IPS-18c (cell line): ENCODE data around the gene ARHGAP23.
A peak's percentile ranks its signal among the peaks of the same experiment; 100 is the strongest.

Source experiments
- H3K4me3 ChIP-seq: 2 replicates; pipeline ENCODE4 v1.7.0; 2013; ENCODE audit warnings: low read depth, mild to moderate bottlenecking, low read length, moderate library complexity; ENCODE audit not compliant: insufficient read depth
- H3K9me3 ChIP-seq: one replicate; pipeline ENCODE4 v1.6.1; 2013; ENCODE audit warnings: mild to moderate bottlenecking, low read length, moderate library complexity; ENCODE audit not compliant: control insufficient read depth, insufficient read depth

Gene ARHGAP23

DNA sequence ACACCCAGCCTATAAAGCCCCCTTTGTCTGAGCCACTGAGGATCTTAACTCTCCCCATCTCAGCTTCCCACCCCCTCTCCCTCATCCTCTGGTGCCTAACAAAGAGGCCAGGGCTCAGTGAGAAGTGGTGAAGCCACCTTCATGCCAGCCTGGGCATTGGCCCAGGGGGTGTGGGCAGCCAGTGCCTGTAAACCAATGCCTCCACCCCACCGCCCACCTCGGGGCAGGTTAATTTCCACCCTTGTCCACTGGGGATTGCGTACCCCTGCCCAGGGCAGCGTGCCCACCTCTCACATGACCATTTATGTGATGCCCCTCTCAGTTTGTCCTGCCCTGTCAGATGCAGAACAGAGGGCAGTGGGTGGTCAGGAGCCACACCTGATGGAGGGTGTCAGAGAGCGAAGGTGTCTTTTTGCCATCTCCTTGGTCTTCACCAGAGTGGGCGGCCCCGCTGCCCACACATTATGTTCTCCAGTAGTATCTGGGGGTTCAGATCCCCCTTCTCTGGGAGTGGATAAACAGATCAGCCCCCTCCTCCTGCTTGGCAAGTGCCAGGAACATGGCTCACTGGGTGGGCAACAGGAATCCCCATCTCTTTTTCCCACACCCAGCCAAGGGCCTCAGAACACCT, 10.1 kb upstream of the ARHGAP23 start:
- no peak overlapping the region for H3K4me3 ChIP-seq
- no peaks in the 10 kb centered on the region for H3K9me3 ChIP-seq

DNA sequence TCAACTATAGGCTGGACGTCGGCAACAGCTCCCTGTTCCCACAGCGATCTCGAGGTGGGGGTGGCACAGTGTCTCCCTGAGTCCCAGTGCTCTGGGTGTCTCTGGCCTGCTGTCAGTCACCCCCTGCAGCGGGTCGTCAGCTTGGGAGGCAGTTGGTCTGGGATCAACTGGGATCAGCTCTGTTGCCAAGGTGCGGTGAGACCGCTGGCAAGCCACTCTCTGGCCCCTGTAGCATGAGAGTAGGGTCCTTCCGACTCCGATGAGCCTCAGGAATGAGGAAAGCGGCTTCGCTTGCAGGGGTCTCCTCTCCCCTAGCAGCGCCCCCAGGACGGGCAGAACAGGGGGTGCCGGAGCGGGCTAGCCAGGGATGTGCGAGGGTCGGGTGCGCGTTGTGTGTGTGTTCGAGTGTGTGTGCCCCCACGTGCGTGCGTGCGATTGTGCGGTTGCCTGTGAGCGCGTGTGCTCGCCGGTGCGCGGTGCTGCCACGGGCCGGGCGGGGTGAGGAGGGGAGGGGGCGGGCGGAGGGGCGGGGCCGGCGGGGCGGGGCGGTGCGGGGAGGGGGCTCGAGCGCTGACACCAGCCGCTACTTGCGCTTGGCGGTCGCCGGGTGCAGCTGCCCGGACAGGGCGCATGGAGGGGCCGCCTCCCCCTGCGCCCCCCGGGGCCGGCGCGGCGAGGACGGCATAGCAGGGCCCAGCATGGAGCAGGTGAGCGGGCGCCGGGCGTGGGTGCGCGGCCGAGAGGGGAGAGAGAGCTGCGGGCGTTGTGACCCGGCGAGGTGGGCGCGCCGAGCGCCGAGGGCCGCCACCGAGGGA, 9.4 kb upstream of the ARHGAP23 start:
- Histone ChIP-seq H3K9me3 (no peaks in the 10 kb centered on the region), H3K4me3 (peak overlapping the region; percentile 61)

GRCh38 chr17:38419508-38419981, 8.7 kb upstream of the ARHGAP23 start:
- H3K4me3 ChIP-seq, result peak overlapping the region; percentile 50
- H3K9me3 ChIP-seq, result no peaks in the 10 kb centered on the region

DNA sequence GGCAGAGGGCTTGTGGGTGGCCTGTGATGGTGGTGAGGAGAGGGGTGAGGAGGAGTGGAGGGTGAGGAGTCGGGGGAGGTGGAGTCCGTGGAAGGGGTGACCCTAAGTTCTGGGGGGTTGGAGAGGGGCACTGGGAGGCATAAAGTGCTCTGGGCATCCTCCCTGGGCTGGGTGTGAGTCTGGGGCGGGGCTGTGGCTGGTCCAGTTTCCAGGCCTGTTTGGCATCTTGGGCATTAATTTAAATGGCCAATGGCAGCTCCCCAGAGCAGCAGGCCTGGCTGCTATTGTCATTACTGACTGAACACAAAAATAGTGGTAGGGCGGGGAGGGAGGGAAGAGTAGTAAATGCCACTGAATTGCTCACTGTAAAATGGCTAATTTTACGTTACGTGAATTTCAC, 7.7 kb upstream of the ARHGAP23 start:
- H3K4me3 ChIP-seq, result no peak overlapping the region
- H3K9me3 ChIP-seq, result no peaks in the 10 kb centered on the region

GRCh38 chr17:38421171-38421841, 7.0 kb upstream of the ARHGAP23 start:
- H3K9me3 ChIP-seq, result no peaks in the 10 kb centered on the region
- no peak overlapping the region for H3K4me3 ChIP-seq

DNA sequence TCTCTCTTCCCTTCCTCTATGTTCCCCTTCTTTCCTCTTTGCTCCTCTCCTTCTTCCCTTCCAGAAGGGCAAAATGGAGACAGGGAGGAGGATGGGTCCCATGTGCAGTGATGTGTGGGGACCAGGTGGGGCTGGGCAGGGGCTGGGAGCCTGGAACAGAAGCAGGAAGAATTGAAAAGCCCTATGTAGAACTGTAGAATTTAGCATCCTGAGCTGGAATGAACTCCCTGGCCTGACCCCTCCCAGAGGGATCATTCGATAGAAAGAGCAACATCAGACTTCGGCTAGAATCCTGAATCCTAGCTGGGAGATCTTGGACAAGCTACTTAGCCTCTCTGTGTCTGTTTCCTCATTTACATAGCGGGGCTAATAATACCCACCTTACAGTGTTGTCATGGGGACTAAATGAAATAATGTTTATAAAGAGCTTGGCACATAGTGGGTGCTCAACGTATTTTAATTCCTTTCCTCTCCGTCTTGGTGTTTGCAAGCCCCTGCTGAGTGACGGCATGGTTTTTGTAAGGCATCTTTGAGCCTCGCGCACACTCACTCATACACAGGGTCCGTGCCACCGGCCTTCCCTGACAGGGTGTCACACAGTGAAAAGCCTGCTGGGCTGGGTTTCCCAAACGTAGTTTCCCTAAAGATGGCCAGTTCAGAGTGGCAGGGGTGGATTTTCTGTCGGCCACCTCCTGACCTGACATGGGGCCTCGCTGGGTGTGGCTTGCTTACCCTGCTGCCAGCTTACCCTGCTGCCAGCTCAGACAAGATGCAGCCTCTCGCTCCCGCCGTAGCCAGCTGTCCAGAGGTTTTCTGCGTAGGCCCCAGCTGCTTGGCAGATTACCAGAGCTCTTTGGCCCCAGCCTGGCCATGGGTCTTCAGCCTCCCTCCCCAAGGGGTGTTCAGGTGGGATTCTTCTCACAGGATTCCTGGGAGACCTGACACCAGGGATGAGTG, 6.1 kb upstream of the ARHGAP23 start:
- Histone ChIP-seq H3K9me3 (no peaks in the 10 kb centered on the region), H3K4me3 (no peak overlapping the region)

DNA sequence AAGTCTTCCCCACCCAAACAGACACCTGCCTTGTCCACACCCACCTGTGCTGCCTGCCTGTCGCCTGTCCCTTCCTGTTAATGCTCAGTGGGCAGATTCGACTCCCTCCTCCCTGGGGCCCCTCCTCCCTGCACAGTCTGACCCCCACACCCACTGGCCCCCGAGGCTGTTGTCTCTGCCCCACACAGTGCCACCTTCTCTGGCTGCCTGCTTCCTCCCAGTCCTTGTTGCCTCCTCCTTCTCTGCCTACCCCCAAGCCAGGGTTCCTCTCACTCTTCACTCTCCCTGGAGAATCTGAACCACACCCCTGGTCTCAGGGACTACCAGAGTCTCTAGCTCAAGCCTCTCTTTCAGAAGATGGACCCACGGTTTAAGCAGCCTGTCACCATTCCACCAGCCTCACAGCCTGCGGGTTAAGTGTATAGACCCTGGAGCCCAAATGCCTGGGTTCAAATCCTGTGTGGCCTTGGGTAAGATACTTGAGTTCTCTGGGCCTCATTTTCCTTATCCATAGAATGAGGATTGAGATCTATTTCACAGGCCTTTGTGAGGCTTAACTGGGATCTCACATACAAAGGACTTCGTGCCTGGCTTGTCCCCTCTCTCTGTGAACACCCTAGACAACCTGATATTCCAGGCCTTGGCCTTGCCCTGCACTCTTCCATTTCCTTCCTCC, 3.8 kb upstream of the ARHGAP23 start:
- Histone ChIP-seq H3K9me3 (peaks cover 2% of the 10 kb centered on the region), H3K4me3 (no peak overlapping the region)

- Histone ChIP-seq H3K4me3 (no peak overlapping the region), H3K9me3 (peaks cover 2% of the 10 kb centered on the region)
These were observed 3.2 kb upstream of the ARHGAP23 start for GRCh38 chr17:38425031-38425430.

DNA sequence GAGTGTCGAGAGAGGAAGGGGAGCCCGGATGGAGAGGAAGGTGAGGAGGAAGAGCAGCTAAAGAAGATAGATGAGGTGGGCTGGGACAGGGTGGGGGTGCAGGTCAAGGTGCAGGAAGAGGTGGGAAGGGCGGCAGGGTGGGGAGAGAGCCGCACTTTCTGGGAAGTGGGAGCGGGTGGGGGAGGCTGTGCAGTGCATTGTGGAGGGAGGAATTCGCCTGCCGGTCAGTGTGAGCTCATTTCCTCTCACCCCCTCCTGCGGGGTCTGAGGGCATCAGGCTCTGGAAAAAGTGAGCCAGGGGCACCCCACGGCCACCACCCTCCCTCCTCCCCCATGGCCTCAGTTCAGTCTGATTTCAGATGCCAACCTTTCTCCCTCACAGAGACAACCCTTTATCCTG, 2.5 kb upstream of the ARHGAP23 start:
- H3K9me3 ChIP-seq, result peaks cover 2% of the 10 kb centered on the region
- H3K4me3 ChIP-seq, result no peak overlapping the region; the same call in 1 of the 2 replicates

- Histone ChIP-seq H3K9me3 (peaks cover 2% of the 10 kb centered on the region), H3K4me3 (no peak overlapping the region)
These were observed 1.8 kb upstream of the ARHGAP23 start for GRCh38 chr17:38426441-38426840.

GRCh38 chr17:38427160-38427949, 909 bp upstream of the ARHGAP23 start:
- Histone ChIP-seq H3K9me3 (peaks cover 2% of the 10 kb centered on the region), H3K4me3 (peak overlapping the region; percentile 51)

GRCh38 chr17:38428643-38429371, 543 bp downstream of the ARHGAP23 start:
- Histone ChIP-seq H3K9me3 (peaks cover 2% of the 10 kb centered on the region), H3K4me3 (peak overlapping the region; percentile 73)

GRCh38 chr17:38429476-38430100, 1.3 kb downstream of the ARHGAP23 start:
- Histone ChIP-seq H3K9me3 (peaks cover 2% of the 10 kb centered on the region), H3K4me3 (no peak overlapping the region)

DNA sequence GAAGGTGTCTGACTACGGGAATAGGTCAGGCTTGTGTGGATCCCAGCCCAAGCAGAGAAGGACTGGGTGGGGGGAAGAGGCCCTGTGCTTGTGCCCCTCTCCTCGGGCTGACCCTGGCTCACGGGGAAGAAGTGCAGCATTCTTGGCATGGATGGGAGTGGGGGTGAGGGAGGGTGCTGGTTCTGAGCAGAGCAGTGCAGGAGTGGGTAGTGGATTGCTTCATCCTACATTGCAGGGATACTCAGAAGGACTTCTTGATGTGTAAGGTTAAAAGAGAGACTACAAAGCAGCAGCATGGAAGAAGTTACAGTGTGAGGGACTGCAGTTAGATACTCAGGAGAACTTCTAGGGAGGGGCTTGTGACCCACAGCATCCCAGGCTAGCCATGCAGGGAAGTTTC, 2.1 kb downstream of the ARHGAP23 start:
- Histone ChIP-seq H3K9me3 (peaks cover 2% of the 10 kb centered on the region), H3K4me3 (no peak overlapping the region)

GRCh38 chr17:38430822-38431221, 2.6 kb downstream of the ARHGAP23 start:
- Histone ChIP-seq H3K4me3 (no peak overlapping the region), H3K9me3 (peaks cover 2% of the 10 kb centered on the region)
